Measurements from ENCODE around the gene LRPPRC.
A peak's percentile ranks its signal among the peaks of the same experiment; 100 is the strongest.

The LRPPRC gene

GRCh38 chr2:43995733-43996533 is at the start of gene LRPPRC:
Gene LRPPRC, minus strand, starts transcription at chr2:43995989. Its CDS starts 42 bp downstream, at chr2:43995947.
- in situ Hi-C loops (cut with HindIII; ENCODE audit: low sequenced_read_pairs) = no loop called here
- peak within 1 kb of the TSS; percentile 97 for H3K4me3 ChIP-seq (ENCODE audit: low read depth, low read length)
- DNase-seq (ENCODE audit: low read depth, low spot score) = peak; percentile 97
- no peak for TF ChIP-seq CTCF (IDR thresholded peaks at IDR 0.05; ENCODE audit: low read depth, low read length)

GRCh38 chr2:44045061-44045460 is 49.3 kb upstream of the LRPPRC start:
- in situ Hi-C loops (cut with HindIII; ENCODE audit: low sequenced_read_pairs) = no loop called here
- no peak overlapping the region for H3K4me3 ChIP-seq (ENCODE audit: low read depth, low read length)
- DNase-seq (ENCODE audit: low read depth, low spot score) = no peak
- TF ChIP-seq CTCF (IDR thresholded peaks at IDR 0.05; ENCODE audit: low read depth, low read length) = no peak

GRCh38 chr2:44044281-44044720 is 48.5 kb upstream of the LRPPRC start:
- no peak overlapping the region for H3K4me3 ChIP-seq (ENCODE audit: low read depth, low read length)
- DNase-seq (ENCODE audit: low read depth, low spot score) = peak; percentile 82
- in situ Hi-C loops (cut with HindIII; ENCODE audit: low sequenced_read_pairs) = no loop called here
- peak; percentile 96 for TF ChIP-seq CTCF (IDR thresholded peaks at IDR 0.05; ENCODE audit: low read depth, low read length)

- no peak for TF ChIP-seq CTCF (IDR thresholded peaks at IDR 0.05; ENCODE audit: low read depth, low read length)
- H3K4me3 ChIP-seq (ENCODE audit: low read depth, low read length) = no peak overlapping the region
- in situ Hi-C loops (cut with HindIII; ENCODE audit: low sequenced_read_pairs) = no loop called here
- DNase-seq (ENCODE audit: low read depth, low spot score) = no peak
Measured at GRCh38 chr2:44040365-44040764, 44.6 kb upstream of the LRPPRC start.

- no peak for DNase-seq (ENCODE audit: low read depth, low spot score)
- TF ChIP-seq CTCF (IDR thresholded peaks at IDR 0.05; ENCODE audit: low read depth, low read length) = no peak
- H3K4me3 ChIP-seq (ENCODE audit: low read depth, low read length) = no peak overlapping the region
- in situ Hi-C loops (cut with HindIII; ENCODE audit: low sequenced_read_pairs) = no loop called here
Measured at GRCh38 chr2:44038277-44038676, 42.5 kb upstream of the LRPPRC start.

- in situ Hi-C loops (cut with HindIII; ENCODE audit: low sequenced_read_pairs) = no loop called here
- no peak for TF ChIP-seq CTCF (IDR thresholded peaks at IDR 0.05; ENCODE audit: low read depth, low read length)
- DNase-seq (ENCODE audit: low read depth, low spot score) = no peak
- no peak overlapping the region for H3K4me3 ChIP-seq (ENCODE audit: low read depth, low read length)
Measured at GRCh38 chr2:44037221-44037620, 41.4 kb upstream of the LRPPRC start.
